Transverse colon (tissue), 4 donors: ENCODE results near the gene ZNF415. TPM values are rescaled to one million over a fixed set of nuclear protein-coding genes. Genes with fewer than 3 reads are reported as not detected.

ENCODE experiments used
- DNase-seq: peaks from one replicate; pipeline ENCODE4 v3.0.0-alpha.2; 2019
- H3K27ac ChIP-seq, 4 donors: fragments of 200-600 bp; sonication (generic); 2 replicates each; pipeline ENCODE4 v1.5.1; 2016 to 2018; ENCODE audit warnings: inconsistent platforms in 4 of 4
- H3K27me3 ChIP-seq: fragments of 200-600 bp; sonication (generic); 2 replicates; pipeline ENCODE4 v1.5.1; 2017; ENCODE audit warnings: inconsistent platforms
- H3K36me3 ChIP-seq, 4 donors: fragments of 200-600 bp; sonication (generic); 2 replicates each; pipeline ENCODE4 v1.5.1; 2017 to 2019; ENCODE audit warnings: inconsistent platforms in 4 of 4
- H3K4me1 ChIP-seq, 4 donors: fragments of 200-600 bp; sonication (generic); 2 replicates each; pipeline ENCODE4 v1.5.1; 2017 to 2020; ENCODE audit warnings: inconsistent platforms in 4 of 4
- H3K4me3 ChIP-seq, 4 donors: fragments of 200-600 bp; sonication (generic); 1 replicate in 1 of 4; 2 replicates in 3 of 4; pipeline versions ENCODE4 v1.5.1 to v1.6.1; 2017 to 2019; ENCODE audit warnings: inconsistent platforms in 4 of 4
- H3K9me3 ChIP-seq, 2 donors: fragments of 200-600 bp; sonication (generic); 2 replicates each; pipeline ENCODE4 v1.5.1; 2017 to 2019; ENCODE audit warnings: inconsistent platforms in 2 of 2
- CTCF ChIP-seq, 5 experiments: fragments of 200-600 bp in 3 of 5; fragments of 450-650 bp in 2 of 5; sonication (generic) in 3 of 5; IDR thresholded peaks; 1 replicate in 2 of 5; 2 replicates in 3 of 5; pipeline ENCODE4 v1.5.1; 2016 to 2017; ENCODE audit warnings: antibody characterized with exemption in 5 of 5, inconsistent platforms in 3 of 5, mild to moderate bottlenecking in 2 of 5, moderate library complexity in 1 of 5
- EP300 ChIP-seq: sonication (generic); formaldehyde crosslinking; IDR thresholded peaks from one replicate; pipeline ENCODE4 v1.6.1; 2017; ENCODE audit warnings: antibody characterized with exemption, low read depth
- POLR2A ChIP-seq: fragments of 450-650 bp; IDR thresholded peaks from one replicate; pipeline ENCODE4 v1.6.1; 2016; ENCODE audit warnings: antibody characterized with exemption, mild to moderate bottlenecking, moderate library complexity
- POLR2AphosphoS5 ChIP-seq, 3 donors: sonication (generic); formaldehyde crosslinking; IDR thresholded peaks; one replicate each; pipeline ENCODE4 v1.6.1; 2016; ENCODE audit warnings: antibody characterized with exemption in 3 of 3
- WGBS, 2 donors: methylation state at CpG; one replicate each; pipeline ENCODE4 v1.1.5; 2018; ENCODE audit warnings: low coverage in 1 of 2; 5-methylcytosine and 5-hydroxymethylcytosine counted together
- in situ Hi-C, 4 donors: fragments of 200-750 bp; cut with MboI; loops; one replicate each; pipeline versions ENCODE4 v1.15.0 to v1.15.1; 2017; ENCODE audit warnings: low sequenced_read_pairs in 3 of 4, low pct_ligation_motif_present in 1 of 4, low pct_unique_long_range_greater_than_20kb in 1 of 4
- intact Hi-C: fragments of 100-400 bp; cut with DNase I; formaldehyde crosslinking; loops from one replicate; pipeline ENCODE4 v1.15.1; 2023; ENCODE audit warnings: low total_unique reads
- total RNA-seq, 4 donors: library from RNA; depleted of rRNA; stranded (reverse); fragments of >200 nt; gene quantifications; one replicate each; pipeline ENCODE4 v1.1.0, GENCODE V29; 2016

ZNF415 gene
- total RNA-seq, 4 donors from 2014 or later: 5.6 to 11.5 (median 10.8) TPM; not detected in 1

- H3K4me1 ChIP-seq: no peaks in the 10 kb centered on the region
- H3K27me3 ChIP-seq: no peaks in the 10 kb centered on the region
- intact Hi-C loops (no loop called here), in situ Hi-C loops (no loop called here)
- no peak overlapping the region for H3K27ac ChIP-seq
- TF ChIP-seq EP300: no peak
- TF ChIP-seq POLR2AphosphoS5 (IDR thresholded peaks at IDR 0.05): no peak
- peak in 3 of 5 experiments; percentile 29 to 53 (median 36) for TF ChIP-seq CTCF (IDR thresholded peaks at IDR 0.05)
- TF ChIP-seq POLR2A: no peak
- peaks cover 0 to 88% (median 31%) of the 10 kb centered on the region in 4 donors for H3K36me3 ChIP-seq
- H3K4me3 ChIP-seq: no peak overlapping the region
- DNase-seq: peak; percentile 18
- WGBS, 2 donors: 75 to 100% methylated on average over 1 to 10 of the region's 10 CpGs
- H3K9me3 ChIP-seq: peaks cover 39 to 42% of the 10 kb centered on the region in 2 donors
Observed at GRCh38 chr19:53076984-53077383, 55.7 kb downstream of the ZNF415 start.

GRCh38 chr19:53068834-53069233 is 63.9 kb downstream of the ZNF415 start:
- 89 to 93% methylated on average over 4 to 5 of the region's 5 CpGs for WGBS, 2 donors
- intact Hi-C loops: no loop called here

GRCh38 chr19:53068199-53068598 is 64.5 kb downstream of the ZNF415 start:
- TF ChIP-seq CTCF (IDR thresholded peaks at IDR 0.05) (no peak), EP300 (no peak), POLR2A (no peak), POLR2AphosphoS5 (IDR thresholded peaks at IDR 0.05) (no peak)
- peaks cover 5 to 67% (median 32%) of the 10 kb centered on the region in 4 donors for H3K36me3 ChIP-seq
- no peaks in the 10 kb centered on the region for H3K27me3 ChIP-seq
- H3K4me1 ChIP-seq: no peaks in the 10 kb centered on the region
- 93 to 100% methylated on average over 2 to 4 of the region's 4 CpGs for WGBS, 2 donors
- intact Hi-C loops (no loop called here), in situ Hi-C loops (no loop called here)
- no peak overlapping the region for H3K27ac ChIP-seq
- H3K9me3 ChIP-seq: peaks cover 75 to 88% of the 10 kb centered on the region in 2 donors
- no peak overlapping the region for H3K4me3 ChIP-seq
- DNase-seq: no peak

More at GRCh38 chr19:53068834-53069233, 63.9 kb downstream of the ZNF415 start:
- no peak overlapping the region for H3K27ac ChIP-seq
- H3K27me3 ChIP-seq: no peaks in the 10 kb centered on the region
- peaks cover 76 to 88% of the 10 kb centered on the region in 2 donors for H3K9me3 ChIP-seq
- DNase-seq: no peak
- peaks cover 5 to 73% (median 37%) of the 10 kb centered on the region in 4 donors for H3K36me3 ChIP-seq
- no peaks in the 10 kb centered on the region for H3K4me1 ChIP-seq
- no peak for TF ChIP-seq POLR2AphosphoS5 (IDR thresholded peaks at IDR 0.05)
- TF ChIP-seq POLR2A: no peak
- TF ChIP-seq EP300: no peak
- TF ChIP-seq CTCF (IDR thresholded peaks at IDR 0.05): no peak
- in situ Hi-C loops: no loop called here
- no peak overlapping the region for H3K4me3 ChIP-seq

- Histone ChIP-seq H3K27me3 (peaks cover 12% of the 10 kb centered on the region), H3K9me3 (peaks cover 27 to 44% of the 10 kb centered on the region in 2 donors), H3K4me1 (no peaks in the 10 kb centered on the region), H3K4me3 (no peak overlapping the region), H3K27ac (no peak overlapping the region), H3K36me3 (no peaks in the 10 kb centered on the region)
- intact Hi-C loops: no loop called here
- TF ChIP-seq POLR2AphosphoS5 (IDR thresholded peaks at IDR 0.05): no peak
- no peak for TF ChIP-seq POLR2A
- no peak for TF ChIP-seq EP300
- TF ChIP-seq CTCF (IDR thresholded peaks at IDR 0.05): no peak
- 36 to 41% methylated on average over 20 to 59 of the region's 59 CpGs for WGBS, 2 donors
- in situ Hi-C loops: no loop called here
- no peak for DNase-seq
Observed at GRCh38 chr19:53057904-53058580, 74.7 kb downstream of the ZNF415 start.

Other genes with a start within 250 kb of the ZNF415 start
- gene ZNF320, start 235.3 kb downstream of the ZNF415 start, total RNA-seq: 10 to 100 TPM in 2 of 4 donors, 1 to 10 TPM in 2; 2.8 to 23.1 (median 11.5) TPM
- 10 to 100 TPM in 3 of 4 donors, 1 to 10 TPM in 1; 3.4 to 12.6 (median 11.8) TPM for gene ZNF888, start 209.5 kb downstream of the ZNF415 start, total RNA-seq
- 100 to 1,000 TPM in 1 of 4 donors, 10 to 100 TPM in 2, 1 to 10 TPM in 1; 6.0 to 150 (median 13.9) TPM for gene ZNF816, start 170.0 kb downstream of the ZNF415 start, total RNA-seq
- gene ERVV-1, start 119.0 kb downstream of the ZNF415 start, total RNA-seq: not detected
- not detected for gene ERVV-2, start 88.2 kb downstream of the ZNF415 start, total RNA-seq
- 10 to 100 TPM; 23.9 to 47.0 (median 33.6) TPM for gene ZNF160, start 29.5 kb downstream of the ZNF415 start, total RNA-seq
- 10 to 100 TPM in 2 of 4 donors, 1 to 10 TPM in 2; 5.6 to 12.5 (median 9.9) TPM for gene ZNF347, start 26.1 kb upstream of the ZNF415 start, total RNA-seq
- 1 to 10 TPM in 2 of 4 donors, under 1 TPM in 1, not detected in 1; 1.00 to 4.4 (median 2.6) TPM for gene ZNF665, start 60.4 kb upstream of the ZNF415 start, total RNA-seq
- gene ZNF677, start 122.0 kb upstream of the ZNF415 start, total RNA-seq: 1 to 10 TPM; 3.4 to 9.7 (median 6.7) TPM
- gene VN1R2, start 125.4 kb upstream of the ZNF415 start, total RNA-seq: not detected
- gene VN1R4, start 134.8 kb upstream of the ZNF415 start, total RNA-seq: not detected
- 1 to 10 TPM; 1.6 to 8.4 (median 5.9) TPM for gene ZNF845, start 200.8 kb upstream of the ZNF415 start, total RNA-seq
- gene ZNF525, start 232.8 kb upstream of the ZNF415 start, total RNA-seq: 10 to 100 TPM in 3 of 4 donors, 1 to 10 TPM in 1; 9.0 to 34.8 (median 19.5) TPM